ENCODE measurements around the gene TCEANC. TPM values are rescaled to one million over a fixed set of nuclear protein-coding genes. Genes with fewer than 3 reads are reported as not detected.
A peak's percentile ranks its signal among the peaks of the same experiment; 100 is the strongest.
"Not testable (repeated sequence)": the region's sequence is repeated elsewhere in the genome, so short reads cannot be mapped to it uniquely, and the experiment has no call there.

TCEANC gene
- total and polyA plus RNA-seq, 12 donors = 0.59 to 7.2 (median 4.1) TPM

- ATAC-seq (peak; percentile 19 to 82 (median 76)), DNase-seq (peak; percentile 14 to 43)
- Histone ChIP-seq H3K4me1 (peaks cover 0 to 27% (median 5%) of the 10 kb centered on the region in 9 donors), H3K9me3 (no peaks in the 10 kb centered on the region), H3K4me3 (no peak overlapping the region), H3K27ac (peak overlapping the region in 6 of 10 donors; percentile 35 to 78 (median 56)), H3K27me3 (peaks cover 0 to 68% (median 0%) of the 10 kb centered on the region in 7 donors), H3K36me3 (no peaks in the 10 kb centered on the region)
- intact Hi-C loops (cut with DNase I) = loop anchor here in 9 of 10 donors (2.0 to 10.0 kb wide), 4 partner anchors 133 to 700 kb away; no protein-coding TSS in a partner anchor
- TF ChIP-seq, protein P1, sequence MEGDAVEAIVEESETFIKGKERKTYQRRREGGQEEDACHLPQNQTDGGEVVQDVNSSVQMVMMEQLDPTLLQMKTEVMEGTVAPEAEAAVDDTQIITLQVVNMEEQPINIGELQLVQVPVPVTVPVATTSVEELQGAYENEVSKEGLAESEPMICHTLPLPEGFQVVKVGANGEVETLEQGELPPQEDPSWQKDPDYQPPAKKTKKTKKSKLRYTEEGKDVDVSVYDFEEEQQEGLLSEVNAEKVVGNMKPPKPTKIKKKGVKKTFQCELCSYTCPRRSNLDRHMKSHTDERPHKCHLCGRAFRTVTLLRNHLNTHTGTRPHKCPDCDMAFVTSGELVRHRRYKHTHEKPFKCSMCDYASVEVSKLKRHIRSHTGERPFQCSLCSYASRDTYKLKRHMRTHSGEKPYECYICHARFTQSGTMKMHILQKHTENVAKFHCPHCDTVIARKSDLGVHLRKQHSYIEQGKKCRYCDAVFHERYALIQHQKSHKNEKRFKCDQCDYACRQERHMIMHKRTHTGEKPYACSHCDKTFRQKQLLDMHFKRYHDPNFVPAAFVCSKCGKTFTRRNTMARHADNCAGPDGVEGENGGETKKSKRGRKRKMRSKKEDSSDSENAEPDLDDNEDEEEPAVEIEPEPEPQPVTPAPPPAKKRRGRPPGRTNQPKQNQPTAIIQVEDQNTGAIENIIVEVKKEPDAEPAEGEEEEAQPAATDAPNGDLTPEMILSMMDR (IDR thresholded peaks at IDR 0.05) = no peak
- 26 to 27% methylated on average over 8 of the region's 8 CpGs for WGBS, 2 donors
These were observed 5.2 kb upstream of the TCEANC start for GRCh38 chrX:13647709-13648212.

GRCh38 chrX:13648336-13648735 lies 4.6 kb upstream of the TCEANC start:
- H3K36me3 ChIP-seq, H3K9me3 ChIP-seq, H3K4me3 ChIP-seq, ATAC-seq, DNase-seq: not testable (repeated sequence)
- 94 to 96% methylated on average over 2 of the region's 2 CpGs for WGBS, 2 donors
- Histone ChIP-seq H3K27ac (peak overlapping the region in 4 of 10 donors; percentile 56 to 78 (median 59)), H3K27me3 (peaks cover 0 to 74% (median 0%) of the 10 kb centered on the region in 7 donors), H3K4me1 (peaks cover 0 to 27% (median 5%) of the 10 kb centered on the region in 9 donors)
- intact Hi-C loops (cut with DNase I) = loop anchor here in 7 of 10 donors (5.0 to 10.0 kb wide), 3 partner anchors 134 to 701 kb away; no protein-coding TSS in a partner anchor

GRCh38 chrX:13649838-13650237 lies 3.1 kb upstream of the TCEANC start:
- no peak for ATAC-seq
- peaks cover 0 to 36% (median 12%) of the 10 kb centered on the region in 9 donors for H3K4me1 ChIP-seq
- peak overlapping the region in 4 of 10 donors; percentile 25 to 58 (median 53) for H3K27ac ChIP-seq
- TF ChIP-seq, protein P1 (IDR thresholded peaks at IDR 0.05) = no peak
- no peaks in the 10 kb centered on the region for H3K36me3 ChIP-seq
- no peak overlapping the region for H3K4me3 ChIP-seq
- intact Hi-C loops (cut with DNase I) = loop anchor here in 9 of 10 donors (5.0 to 10.0 kb wide), 6 partner anchors 82 to 703 kb away; partner anchors contain the start of genes OFD1 (in 2 of the 9), TRAPPC2 (in 2 of the 9) and GEMIN8 (in 1 of the 9)
- peak in 1 of 2 donors; percentile 6 for DNase-seq
- 62 to 74% methylated on average over 5 of the region's 5 CpGs for WGBS, 2 donors
- no peaks in the 10 kb centered on the region for H3K9me3 ChIP-seq
- peaks cover 0 to 66% (median 0%) of the 10 kb centered on the region in 7 donors for H3K27me3 ChIP-seq

GRCh38 chrX:13650318-13650717 lies 2.6 kb upstream of the TCEANC start:
- H3K4me1 ChIP-seq = peaks cover 0 to 36% (median 12%) of the 10 kb centered on the region in 9 donors
- ATAC-seq = no peak
- H3K9me3 ChIP-seq = no peaks in the 10 kb centered on the region
- peaks cover 0 to 61% (median 0%) of the 10 kb centered on the region in 7 donors for H3K27me3 ChIP-seq
- WGBS, 2 donors = 100% methylated on average over 1 of the region's 1 CpG
- H3K27ac ChIP-seq = peak overlapping the region in 3 of 10 donors; percentile 48 to 58 (median 58)
- H3K36me3 ChIP-seq = no peaks in the 10 kb centered on the region
- no peak overlapping the region for H3K4me3 ChIP-seq
- TF ChIP-seq, protein P1 (IDR thresholded peaks at IDR 0.05) = no peak
- DNase-seq = no peak
- intact Hi-C loops (cut with DNase I) = loop anchor here in 4 of 10 donors (5.0 to 10.0 kb wide), 3 partner anchors 82 to 374 kb away; partner anchors contain the start of genes OFD1 (in 2 of the 4), TRAPPC2 (in 2 of the 4) and GEMIN8 (in 1 of the 4)
